Measurements from ENCODE around the gene DTNBP1. TPM values are rescaled to one million over a fixed set of nuclear protein-coding genes. Genes with fewer than 3 reads are reported as not detected.

DTNBP1 gene
- total RNA-seq, 1 donor from 2014 or later = 20.8 TPM

DNA sequence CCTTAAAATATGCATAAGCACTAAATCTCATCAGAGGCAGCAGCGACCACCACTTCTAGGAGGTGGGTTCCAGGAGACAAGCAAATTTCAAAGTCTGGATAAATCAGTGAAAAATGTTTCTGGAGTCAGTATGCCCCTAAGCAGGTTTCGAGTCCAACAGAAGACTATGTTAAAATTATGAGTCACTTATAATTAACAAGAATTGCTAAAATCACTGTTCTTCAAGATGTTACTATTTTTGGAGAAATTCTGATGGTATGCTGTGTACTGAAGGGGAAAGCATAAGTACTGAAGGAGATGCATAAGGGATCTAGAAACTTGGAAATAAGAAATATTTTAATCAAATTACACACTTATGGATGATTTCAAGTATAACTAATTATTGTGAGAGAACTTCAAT lies 58.0 kb downstream of the DTNBP1 start:
- no peak for DNase-seq
- ATAC-seq (ENCODE audit: poor library complexity) = no peak
- intact Hi-C loops (cut with DNase I) = no loop called here

- peak; percentile 38 for ATAC-seq (ENCODE audit: poor library complexity)
- intact Hi-C loops (cut with DNase I) = no loop called here
- DNase-seq = peak; percentile 52
Observed at GRCh38 chr6:15602154-15602553, 60.7 kb downstream of the DTNBP1 start.

GRCh38 chr6:15598273-15598798 lies 64.5 kb downstream of the DTNBP1 start:
- DNase-seq (no peak), ATAC-seq (ENCODE audit: poor library complexity) (no peak)
- intact Hi-C loops (cut with DNase I) = no loop called here

DNA sequence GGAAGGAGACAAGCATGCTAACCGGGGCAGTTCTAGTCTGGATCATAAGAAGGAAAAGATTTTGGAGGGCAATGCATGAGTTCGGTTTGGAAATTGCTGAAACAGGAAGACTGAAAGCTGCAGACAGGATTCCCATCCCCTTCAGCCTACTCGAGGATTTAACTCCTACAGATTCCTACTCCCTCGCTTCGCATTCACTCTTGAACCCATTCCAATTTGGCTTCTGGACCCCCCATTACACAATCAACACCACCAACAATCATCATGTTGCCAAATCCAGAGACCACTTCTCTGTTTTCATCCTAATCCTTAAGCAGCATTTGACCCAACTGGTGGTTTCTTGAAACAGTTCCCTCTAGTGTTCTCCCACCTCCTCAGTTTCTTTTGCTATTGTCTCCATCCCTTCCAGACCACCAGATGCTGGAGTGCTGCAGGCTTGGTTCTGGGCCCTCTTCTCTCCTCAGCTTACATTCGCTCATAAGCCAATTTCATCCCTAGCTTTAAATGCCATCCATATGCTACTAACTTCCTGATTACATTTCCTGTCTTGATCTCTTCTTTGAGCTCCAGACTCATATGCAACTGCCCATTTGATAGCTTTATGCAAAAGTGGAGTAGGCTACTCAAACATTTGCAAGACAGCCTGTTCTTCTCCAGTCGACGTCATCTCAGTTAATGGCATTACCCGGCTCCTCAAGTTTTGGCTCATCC lies 66.5 kb downstream of the DTNBP1 start:
- intact Hi-C loops (cut with DNase I) = no loop called here
- ATAC-seq (ENCODE audit: poor library complexity) = peak; percentile 9

DNA sequence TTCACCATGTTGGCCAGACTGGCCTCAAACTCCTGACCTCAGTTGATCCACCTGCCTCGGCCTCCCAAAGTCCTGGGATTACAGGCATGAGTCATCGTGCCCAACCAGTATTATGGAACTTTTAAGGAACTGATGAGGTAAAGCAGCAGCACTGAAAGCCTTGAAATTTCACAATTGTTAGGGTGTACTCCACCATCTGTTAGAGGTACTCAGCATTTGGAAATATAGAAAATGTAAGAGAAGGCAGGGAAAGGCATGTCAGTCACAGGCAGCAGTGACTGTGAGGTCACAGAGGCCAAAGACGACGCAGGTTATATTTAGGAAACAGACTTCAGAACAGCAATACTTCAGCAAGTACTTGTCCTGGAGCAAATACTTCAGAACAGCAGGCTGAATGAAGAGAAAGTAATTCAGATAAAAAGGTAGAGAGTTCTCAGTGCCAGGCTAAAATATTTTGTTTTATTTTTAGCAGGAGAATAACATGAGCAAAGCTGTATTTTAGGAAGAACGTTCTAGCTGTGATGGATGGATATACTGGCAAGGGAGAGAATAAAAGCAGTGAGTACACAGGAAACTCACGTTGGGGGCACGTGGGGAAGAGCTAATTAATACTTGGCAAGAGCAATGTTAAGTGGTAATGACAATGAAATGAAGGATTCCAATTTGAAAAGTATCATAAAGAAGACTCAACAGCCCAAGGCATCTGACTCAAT lies 67.2 kb downstream of the DTNBP1 start:
- DNase-seq = no peak
- intact Hi-C loops (cut with DNase I) = no loop called here
- peak; percentile 89 for ATAC-seq (ENCODE audit: poor library complexity)

More for the DNA sequence above, 66.5 kb downstream of the DTNBP1 start:
- no peak for DNase-seq

- DNase-seq = no peak
- ATAC-seq (ENCODE audit: poor library complexity) = peak; percentile 52
- intact Hi-C loops (cut with DNase I) = no loop called here
Observed at GRCh38 chr6:15594512-15595259, 68.1 kb downstream of the DTNBP1 start.

DNA sequence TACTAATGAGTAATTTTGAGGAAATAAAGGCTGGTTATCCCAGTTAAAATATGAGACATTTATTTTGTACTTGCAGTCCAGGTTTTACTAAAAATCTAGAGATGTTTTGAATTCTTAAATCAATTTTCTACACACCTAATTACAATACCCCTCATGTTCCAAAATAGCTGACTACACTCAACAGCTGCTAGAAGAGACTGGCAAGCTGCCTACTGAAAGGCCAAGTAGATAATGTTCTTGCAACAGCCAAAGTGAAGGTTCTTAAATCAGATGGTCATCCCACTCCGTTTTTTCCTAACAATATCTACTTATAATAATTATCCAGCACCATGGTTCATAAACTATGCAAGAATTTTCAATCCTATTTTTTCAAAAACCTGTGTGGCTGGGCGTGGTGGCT lies 69.0 kb downstream of the DTNBP1 start:
- intact Hi-C loops (cut with DNase I) = no loop called here
- peak; percentile 63 for ATAC-seq (ENCODE audit: poor library complexity)
- DNase-seq = no peak

DNA sequence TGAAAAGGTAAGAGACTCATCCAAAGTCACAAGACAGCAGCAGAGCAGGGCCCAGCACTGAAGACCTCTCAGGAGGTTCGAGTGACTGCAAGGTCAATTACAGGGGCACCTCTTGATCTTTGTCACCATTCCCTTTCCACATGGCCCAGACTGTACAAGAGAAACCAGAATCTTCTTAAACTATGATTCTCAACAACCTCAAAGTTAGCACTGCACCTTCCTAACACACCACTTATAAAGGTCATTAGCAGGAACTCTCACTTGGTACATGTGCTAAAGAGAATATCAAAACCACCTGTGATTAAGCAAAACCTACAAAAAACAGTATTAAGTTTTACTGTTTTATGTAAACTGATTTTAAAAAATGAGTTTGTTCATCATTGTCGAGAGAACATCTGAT lies 70.2 kb downstream of the DTNBP1 start:
- no peak for DNase-seq
- no peak for ATAC-seq (ENCODE audit: poor library complexity)
- intact Hi-C loops (cut with DNase I) = no loop called here

- intact Hi-C loops (cut with DNase I) = no loop called here
- DNase-seq (no peak), ATAC-seq (ENCODE audit: poor library complexity) (no peak)
Observed at GRCh38 chr6:15588971-15589634, 73.7 kb downstream of the DTNBP1 start.

DNA sequence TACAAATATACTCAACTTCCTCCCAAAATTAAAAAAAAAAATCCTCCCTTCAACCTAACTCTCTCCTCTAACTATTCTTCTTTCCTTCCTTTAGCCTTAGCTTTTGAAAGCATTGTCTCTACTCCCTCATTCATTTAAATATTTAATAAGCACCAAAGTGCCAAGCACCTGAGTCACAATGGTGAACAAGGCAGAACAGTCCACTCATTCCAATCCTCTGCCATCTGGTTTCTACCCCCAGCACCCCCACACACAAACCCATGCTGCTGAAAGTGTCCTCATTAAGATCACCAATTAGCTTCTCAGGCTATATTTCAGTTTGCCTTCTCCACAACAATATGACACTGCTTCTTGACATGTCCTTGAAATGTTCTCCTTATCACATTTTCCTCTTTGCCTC lies 76.3 kb downstream of the DTNBP1 start:
- intact Hi-C loops (cut with DNase I) = no loop called here
- no peak for DNase-seq
- ATAC-seq (ENCODE audit: poor library complexity) = no peak

GRCh38 chr6:15585760-15586214 lies 77.0 kb downstream of the DTNBP1 start:
- intact Hi-C loops (cut with DNase I) = no loop called here
- ATAC-seq (ENCODE audit: poor library complexity) = no peak
- no peak for DNase-seq

GRCh38 chr6:15582499-15582898 lies 80.3 kb downstream of the DTNBP1 start:
- no peak for ATAC-seq (ENCODE audit: poor library complexity)
- DNase-seq = no peak
- intact Hi-C loops (cut with DNase I) = no loop called here

GRCh38 chr6:15581751-15582150 lies 81.1 kb downstream of the DTNBP1 start:
- DNase-seq = no peak
- intact Hi-C loops (cut with DNase I) = no loop called here
- no peak for ATAC-seq (ENCODE audit: poor library complexity)

DNA sequence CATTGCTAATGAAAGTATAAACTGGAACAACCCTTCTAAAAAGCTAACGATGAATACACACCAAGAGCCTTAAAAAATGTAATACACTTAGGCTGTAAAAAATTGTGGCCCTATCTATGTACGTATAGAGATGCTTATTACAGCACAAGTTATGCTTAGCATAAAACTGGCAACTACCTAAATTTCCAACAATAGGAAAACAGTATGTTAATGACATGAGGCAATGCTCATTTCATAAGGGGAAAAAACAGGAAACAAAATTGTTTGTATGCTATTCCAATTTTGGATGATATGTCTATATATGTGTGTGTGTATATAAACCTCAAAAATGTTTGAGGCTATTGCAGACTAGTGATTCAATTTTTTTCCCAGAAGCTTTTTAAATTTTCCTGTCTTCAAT lies 82.5 kb downstream of the DTNBP1 start:
- ATAC-seq (ENCODE audit: poor library complexity) (no peak), DNase-seq (no peak)
- intact Hi-C loops (cut with DNase I) = no loop called here

DNA sequence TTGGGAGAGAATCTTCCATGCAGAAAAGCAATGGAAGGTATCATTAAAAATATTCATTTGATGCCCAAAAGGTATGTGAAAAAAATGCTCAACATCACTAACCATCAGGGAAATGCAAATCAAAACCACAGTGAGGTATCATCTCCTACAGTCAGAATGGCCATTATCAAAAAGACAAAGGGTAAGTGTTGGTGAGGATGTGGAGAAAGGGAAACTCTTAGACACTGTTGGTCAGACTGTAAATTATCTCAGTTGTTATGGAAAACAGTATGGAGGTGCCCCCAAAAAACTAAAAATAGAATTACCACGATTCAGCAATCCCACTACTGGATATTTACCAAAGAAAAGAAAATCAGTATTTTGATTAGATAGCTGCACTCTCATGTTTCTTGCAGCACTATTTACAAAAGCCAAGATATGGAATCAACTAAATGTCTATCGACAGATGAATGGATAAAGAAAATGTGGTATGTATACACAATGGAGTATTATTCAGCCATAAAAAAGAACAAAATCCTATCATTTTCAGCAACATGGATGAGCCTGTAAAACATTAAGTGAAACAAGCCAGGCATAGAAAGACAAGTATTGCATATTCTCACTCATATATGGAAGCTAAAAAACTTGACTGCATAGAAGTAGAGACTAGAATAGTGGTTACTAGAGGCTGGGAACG lies 84.0 kb downstream of the DTNBP1 start:
- DNase-seq (no peak), ATAC-seq (ENCODE audit: poor library complexity) (no peak)
- intact Hi-C loops (cut with DNase I) = no loop called here

DNA sequence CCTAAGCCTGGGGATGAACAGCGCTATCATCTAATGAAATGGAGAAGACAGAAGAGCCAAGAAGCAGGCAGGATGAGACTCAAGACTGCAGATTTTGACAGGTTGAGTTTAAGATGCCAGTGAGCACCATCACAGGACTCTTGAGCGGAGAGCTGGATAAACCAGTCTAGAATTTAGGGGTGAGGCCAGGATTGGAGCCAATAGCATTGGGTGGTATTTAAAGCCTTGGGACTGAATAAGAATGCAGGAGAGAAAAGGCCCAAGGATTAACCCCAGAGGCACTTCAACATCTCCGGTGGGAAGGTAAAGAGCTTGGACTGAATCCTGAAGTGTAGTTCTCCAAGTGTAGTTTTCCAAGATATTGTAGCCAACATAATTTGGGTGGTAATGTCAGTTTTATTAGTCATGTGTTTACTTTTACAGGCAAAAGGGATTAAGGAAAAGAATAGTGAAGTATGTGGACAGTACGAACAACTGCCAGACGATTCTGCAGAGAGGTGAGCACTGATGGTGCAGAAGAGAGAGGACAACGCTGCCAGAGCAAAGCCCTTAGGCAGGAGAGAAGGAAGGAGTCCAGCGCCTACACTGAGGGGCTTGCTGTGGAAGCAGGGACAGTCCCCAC lies 85.2 kb downstream of the DTNBP1 start:
- ATAC-seq (ENCODE audit: poor library complexity) (no peak), DNase-seq (no peak)
- intact Hi-C loops (cut with DNase I) = no loop called here

DNA sequence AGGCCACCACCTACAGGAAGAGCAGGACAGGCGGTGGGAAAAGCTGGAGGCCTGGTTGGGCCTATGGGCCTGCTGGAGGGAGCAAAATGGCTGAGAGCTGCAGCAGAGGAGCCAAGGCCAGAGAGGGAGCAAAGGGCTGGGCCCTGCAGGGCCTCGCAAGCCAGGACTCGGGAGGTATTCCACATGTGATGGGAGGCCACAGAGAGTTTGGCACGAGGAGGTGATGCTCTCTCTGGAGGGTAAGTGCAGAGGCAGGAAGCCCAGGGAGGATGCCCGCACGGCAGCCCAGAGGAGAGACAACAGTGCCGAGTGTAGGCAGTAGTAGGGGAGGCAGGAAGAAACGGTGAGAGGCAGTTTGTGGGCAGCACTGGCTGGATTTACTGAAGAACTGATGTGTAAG lies 85.7 kb downstream of the DTNBP1 start:
- no peak for ATAC-seq (ENCODE audit: poor library complexity)
- no peak for DNase-seq
- intact Hi-C loops (cut with DNase I) = no loop called here
